Endometrium (tissue), 2 donors: ENCODE measurements around the gene FBLIM1.
"Not testable (repeated sequence)": the region's sequence is repeated elsewhere in the genome, so short reads cannot be mapped to it uniquely, and the experiment has no call there.

Experiments used
- FAIRE-seq: peaks from 2 replicates; lab custom pipeline; 2012; peaks lifted over from hg19 to GRCh38; lab: Jason Lieb, UNC
- donor health status: control.
- donor health status: control.

Gene FBLIM1

DNA sequence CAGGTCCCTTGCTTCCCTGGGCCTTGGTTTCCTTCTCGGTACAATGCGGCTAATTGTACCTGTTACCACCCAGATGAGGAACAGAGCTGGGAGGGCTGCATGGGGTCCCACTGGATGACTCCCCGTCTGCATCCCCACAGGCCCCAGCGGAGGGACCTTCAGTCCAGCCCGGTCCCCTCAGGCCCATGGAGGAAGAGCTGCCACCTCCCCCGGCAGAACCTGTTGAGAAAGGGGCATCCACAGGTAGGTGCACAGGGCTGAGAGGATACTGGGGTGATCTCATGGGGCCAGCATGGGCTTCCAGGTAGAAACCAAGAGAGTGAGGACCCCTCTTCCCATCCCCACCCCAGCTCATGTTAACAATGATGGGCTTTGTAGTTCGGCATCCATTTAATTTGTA is 9.8 kb downstream of the FBLIM1 start:
- no peak for FAIRE-seq

DNA sequence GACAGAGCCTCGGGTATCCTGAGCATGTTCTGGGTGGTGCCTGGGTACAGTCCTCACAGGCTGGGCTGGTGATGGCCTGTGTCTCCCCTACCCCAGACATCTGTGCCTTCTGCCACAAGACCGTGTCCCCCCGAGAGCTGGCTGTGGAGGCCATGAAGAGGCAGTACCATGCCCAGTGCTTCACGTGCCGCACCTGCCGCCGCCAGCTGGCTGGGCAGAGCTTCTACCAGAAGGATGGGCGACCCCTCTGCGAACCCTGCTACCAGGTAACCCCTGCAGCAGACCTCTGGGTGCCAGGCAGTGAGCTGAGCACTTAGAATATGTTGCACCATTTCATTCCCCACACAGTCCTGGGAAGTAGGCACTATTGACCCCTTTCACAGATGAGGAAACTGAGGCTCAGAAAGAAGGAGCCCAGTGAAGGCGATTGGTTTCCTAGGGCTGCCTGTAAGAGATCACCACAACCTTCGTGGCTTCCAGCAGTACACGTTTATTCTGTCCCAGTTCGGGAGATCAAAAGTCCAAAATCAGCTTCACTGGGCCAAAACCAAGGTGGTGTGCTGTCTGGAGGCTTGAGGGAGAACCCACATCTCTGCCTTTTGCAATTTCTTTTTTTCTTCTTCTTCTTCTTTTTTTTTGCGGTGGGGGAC is 11.8 kb downstream of the FBLIM1 start:
- no peak for FAIRE-seq

DNA sequence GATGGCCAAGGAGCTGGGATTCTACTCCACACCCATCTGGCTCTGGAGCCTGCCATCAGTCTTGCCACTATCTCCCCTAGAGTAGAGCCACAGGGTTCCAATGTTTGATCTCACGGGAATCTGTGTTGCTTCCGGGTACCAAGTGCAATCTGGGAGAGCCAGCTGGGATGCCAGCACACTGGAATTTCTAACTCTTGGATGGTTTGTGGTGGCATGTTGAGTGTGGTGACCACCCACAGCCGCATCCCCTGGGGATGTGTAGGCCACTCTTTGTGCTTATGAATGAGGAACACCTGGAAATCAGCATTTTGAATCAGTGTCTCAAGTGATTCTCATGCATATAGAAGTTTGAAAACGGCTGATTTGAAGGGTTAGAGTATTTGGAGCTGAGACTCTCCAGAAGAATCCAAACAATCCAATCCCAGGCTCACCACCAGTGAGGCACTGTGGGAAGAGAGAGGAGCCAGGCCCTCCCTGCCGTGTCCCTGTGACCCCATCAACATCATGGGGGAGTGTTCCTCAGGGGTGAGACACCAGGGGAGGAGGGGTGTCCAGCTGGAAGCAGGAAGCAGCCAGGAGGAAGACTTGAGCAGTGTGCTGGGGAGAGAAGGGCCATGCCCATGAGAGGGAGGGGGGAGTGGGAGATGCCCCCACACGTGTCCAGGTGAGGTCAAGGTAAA is 13.4 kb downstream of the FBLIM1 start:
- no peak for FAIRE-seq

DNA sequence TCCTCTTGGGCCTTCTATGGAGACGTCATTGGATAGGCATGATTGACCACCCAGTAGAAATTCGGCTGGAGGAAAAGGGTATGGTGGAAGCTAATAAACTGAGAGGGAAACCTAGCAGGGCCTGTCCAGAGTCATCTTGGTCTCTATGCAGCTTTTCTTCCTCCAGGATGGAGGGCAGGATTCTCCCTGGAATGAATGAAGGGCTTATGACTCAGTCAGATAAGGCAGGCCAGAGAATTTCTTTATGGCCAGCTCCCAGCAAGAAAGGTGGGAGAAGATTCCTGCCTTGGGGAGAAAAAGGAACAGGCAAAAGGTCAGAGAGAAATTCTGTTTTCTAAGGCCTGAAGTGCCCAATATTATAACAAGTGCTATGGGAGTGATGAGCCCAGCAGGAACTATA is 17.1 kb downstream of the FBLIM1 start:
- FAIRE-seq: no peak

DNA sequence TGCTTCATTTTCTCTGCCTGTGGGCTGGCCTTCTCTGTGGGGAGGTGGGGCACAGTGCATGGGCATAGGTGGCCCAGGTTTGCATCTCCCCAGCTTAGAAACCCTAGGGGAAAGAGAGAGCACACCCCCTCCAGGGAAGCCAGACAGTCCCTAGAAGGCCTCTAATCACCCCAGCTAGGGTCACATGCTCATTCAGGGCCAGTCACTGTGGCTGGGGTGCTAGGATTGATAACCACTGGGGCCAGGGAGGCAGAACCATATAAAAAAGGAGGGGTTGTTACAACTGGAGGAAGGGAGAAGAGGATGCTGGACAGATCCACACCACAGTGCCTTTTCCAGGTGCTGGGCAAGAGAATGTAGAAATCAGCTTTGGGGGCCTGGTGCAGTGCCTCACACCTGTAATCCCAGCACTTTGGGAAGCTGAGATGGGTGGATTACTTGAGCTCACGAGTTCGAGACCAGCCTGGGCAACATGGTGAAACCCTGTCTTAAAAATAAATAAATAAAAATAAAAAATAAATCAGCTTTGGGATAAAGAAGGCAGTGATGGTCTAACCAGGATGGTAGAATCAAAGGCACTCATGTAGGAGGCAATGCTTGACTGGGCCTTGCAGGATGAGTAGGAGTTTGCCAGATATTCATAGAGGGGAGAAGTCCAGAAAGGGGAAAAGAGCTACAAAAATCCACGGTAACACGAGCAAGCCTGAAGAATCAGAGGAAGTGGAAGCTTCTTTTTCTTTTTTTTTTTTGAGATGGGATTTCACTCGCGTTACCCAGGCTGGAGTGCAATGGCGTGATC is 19.5 kb downstream of the FBLIM1 start:
- no peak for FAIRE-seq

DNA sequence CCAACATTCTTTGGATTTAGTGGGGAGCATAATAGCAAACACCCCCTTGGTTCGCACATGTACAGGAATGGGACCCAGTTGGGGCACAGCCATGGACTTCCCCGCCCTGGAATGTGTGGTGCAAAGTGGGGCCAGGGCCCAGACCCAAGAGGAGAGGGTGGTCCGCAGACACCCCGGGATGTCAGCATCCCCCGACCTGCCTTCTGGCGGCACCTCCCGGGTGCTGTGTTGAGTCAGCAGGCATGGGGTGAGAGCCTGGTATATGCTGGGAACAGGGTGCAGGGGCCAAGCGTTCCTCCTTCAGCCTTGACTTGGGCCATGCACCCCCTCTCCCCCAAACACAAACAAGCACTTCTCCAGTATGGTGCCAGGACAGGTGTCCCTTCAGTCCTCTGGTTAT is 27.1 kb downstream of the FBLIM1 start:
- no peak for FAIRE-seq

DNA sequence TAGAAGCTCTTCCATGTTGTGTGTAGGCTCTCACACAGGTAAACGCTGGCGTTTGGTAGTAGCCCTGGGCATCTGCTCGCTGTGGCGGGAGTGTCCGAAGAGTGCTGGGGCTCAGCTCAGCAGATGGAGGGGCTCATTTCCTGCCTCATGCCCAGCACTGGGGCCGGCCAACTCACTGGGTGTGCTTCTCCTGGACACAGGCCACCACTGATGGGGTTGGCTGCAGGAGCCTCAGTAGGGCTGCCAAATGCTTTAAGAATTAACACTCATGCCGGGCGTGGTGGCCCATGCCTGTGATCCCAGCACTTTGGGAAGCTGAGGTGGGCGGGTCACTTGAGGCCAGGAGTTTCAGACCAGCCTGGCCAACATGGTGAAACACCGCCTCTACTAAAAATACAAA is 28.0 kb downstream of the FBLIM1 start:
- no peak for FAIRE-seq

DNA sequence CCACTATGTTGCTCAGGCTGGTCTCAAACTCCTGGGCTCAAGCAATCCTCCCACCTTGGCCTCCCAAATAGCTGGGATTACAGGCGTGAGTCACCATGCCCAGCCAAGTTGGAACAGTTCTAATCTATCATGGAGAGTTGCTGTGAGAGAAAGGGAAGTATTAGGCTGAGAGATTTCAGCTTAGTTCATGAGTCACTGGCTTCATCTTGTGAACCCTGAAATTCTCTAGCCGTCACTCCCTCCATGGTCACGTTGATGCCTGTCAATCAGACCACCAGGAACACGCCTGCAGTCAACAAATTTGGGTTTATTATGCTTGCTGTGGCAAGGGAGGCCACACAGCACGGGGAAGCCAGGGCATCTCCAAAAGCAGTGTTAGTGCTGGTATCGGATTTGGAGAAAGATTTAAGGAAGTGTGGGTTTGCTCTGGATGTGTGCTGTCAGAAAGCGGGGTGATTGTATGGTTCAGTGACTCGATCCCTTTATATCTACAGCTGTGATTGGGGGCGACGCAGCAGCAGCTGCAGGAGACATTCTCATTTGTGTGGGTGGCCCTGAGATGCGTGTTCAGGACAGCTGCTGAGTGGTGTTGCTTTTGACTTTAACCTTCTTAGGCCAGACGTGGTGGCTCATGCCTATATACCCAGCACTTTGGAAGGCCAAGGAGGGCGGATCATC is 30.2 kb downstream of the FBLIM1 start:
- FAIRE-seq: no peak

DNA sequence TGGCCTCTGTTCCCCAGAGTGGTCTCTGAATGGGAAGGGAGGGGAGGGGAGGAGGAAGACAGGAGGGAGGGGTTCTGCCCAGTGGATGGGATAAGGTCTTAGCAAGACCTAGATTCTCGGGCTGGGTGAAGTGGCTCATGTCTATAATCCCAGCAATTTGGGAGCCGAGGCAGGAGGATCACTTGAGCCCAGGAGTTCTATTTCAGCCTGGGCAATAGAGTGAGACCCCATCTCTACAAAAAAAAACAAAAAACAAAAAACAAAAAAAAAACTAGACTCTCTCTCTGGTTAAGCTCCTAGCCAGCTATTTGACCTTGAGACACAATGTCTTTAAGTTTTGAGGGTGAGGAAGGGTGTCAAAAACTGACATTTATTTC is 37.5 kb downstream of the FBLIM1 start:
- no peak for FAIRE-seq

DNA sequence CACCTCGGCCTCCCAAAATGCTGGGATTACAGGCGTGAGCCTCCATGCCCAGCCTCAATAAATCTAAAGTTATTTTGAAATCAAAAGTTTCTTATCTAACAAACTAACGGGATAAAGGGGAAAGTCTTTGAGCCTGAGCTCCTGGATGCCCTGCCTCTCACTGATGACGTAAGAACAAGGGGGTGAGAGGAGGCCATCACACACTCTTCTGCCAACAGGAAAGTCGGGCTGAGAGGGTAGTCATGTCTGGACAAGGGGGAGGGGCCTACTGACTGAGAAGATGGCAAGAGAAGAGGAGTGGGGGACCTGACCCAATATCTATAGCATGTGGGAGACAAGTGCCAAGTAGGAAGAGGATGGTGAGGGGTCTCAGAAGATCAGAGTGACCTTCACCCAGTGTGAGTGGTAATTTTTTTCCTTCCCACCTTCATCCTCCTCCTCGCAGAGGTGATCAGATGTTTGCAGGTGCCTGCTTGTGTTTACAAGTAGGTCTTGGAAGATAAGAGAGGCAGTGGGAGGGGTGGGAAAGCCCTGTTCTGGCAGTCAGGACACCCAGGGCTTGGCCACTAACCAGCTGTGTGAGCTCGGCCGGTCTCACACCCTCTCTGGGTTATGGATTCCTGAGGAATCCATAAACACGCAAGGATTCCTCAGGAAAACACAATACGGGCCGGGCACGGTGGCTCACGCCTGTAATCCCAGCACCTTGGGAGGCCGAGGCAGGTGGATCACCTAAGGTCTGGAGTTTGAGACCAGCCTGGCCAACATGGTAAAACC is 39.2 kb downstream of the FBLIM1 start:
- no peak for FAIRE-seq

DNA sequence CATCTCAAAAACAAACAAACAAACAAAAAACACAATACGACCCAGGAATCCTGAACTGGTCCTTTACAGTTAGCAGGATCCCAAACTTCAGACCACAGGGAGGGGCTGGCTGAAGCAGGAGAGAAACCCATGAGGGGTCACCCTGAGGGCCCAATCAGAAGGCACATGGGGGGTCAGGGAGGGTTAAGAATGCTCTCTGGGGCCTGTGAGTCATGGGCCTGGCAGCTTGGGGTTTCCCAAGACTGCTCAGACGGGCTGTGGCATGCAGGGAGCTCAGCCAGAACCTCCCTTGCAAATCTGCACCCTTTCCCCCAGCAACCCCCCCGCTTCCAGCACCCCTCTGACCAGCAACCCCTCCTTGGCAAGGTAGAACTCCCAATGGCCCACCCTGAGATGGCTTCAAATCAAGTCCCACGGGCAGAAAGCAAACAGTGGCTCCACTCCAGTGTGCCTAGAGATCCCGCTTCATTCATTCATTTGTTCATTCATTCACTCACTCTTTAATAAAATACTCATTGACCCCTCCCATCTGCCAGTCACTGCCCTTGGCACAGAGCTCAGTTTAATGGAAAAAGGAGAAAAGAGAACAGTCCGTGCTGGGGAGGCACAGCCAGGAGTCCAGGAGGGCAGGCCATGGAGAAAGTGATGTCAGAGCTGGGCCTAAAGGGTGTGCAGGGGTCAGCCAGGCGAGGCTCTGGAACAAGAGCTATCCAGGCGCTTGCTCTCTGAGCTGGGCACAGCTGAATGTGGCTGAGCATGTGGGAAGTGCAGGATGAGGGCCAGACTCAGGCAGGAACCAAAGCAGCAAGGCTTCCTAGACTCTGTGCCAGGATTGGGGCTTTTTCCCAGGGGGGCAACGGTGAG is 40.6 kb downstream of the FBLIM1 start:
- no peak for FAIRE-seq

DNA sequence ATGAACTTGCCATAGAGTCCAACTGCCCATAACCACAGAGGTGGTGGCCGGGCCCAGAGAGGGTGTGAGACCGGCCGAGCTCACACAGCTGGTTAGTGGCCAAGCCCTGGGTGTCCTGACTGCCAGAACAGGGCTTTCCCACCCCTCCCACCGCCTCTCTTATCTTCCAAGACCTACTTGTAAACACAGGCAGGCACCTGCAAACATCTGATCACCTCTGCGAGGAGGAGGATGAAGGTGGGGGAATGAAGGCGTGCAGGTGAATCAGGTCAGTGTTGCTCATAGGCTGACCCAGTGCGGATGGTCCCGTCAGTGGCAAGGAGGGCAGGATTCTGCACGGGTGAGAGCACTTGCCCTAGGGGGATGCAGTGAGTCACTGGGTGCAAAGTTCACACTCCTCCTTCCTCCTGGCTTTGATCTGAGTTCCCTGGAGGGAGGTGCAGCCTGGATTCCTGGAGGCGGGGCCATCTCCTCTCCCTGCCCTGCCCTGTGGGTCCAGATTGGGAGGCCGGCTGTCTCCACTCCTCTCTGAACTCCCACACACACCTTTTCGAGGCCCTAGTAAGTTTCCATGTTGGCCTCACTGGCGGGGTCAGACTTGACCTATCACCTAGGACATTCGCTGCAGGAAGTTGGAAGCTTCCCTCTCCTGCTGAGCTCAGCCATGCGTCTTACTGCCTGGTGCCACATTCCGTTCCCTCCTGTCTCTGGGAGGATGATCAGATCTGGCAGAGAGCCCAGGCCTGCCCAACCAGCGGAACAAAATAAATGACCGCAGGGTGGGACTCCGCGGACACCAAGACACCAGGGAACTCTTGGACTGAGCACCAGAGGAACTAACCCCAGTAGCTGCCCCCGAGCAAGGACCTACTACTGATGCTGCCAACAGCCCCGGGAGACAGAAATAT is 41.6 kb downstream of the FBLIM1 start:
- FAIRE-seq: no peak

DNA sequence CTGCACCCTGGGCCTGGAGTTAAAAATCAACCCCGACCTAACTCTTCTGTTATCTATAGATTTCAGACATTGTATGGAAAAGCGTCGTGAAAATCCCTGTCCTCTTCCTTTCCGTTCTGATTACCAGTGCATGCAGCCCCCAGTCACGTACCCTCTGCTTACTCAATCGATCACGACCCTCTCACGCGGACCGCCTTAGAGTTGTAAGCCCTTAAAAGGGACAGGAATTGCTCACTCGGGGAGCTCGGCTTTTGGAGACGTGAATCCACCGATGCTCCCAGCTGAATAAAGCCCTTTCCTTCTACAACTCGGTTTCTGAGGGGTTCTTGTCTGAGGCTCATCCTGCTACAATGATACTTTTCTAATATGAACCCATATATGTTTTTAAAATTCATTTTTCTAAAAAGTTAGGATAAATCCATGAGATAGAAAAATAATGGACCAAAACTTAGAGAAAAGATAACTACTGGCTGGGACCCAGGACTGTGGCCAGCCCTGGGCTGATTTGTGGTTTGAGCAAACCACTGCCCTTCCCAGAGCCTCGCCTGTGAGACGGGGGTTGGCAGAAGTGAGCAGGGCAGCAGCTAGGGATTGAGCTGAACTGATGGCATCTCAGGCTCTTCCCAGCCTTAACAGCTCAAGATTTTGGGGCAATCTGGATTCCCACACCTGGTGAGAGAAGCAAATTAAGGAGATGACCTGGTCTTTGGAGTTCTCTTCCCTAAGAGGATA is 43.8 kb downstream of the FBLIM1 start:
- FAIRE-seq: no peak

DNA sequence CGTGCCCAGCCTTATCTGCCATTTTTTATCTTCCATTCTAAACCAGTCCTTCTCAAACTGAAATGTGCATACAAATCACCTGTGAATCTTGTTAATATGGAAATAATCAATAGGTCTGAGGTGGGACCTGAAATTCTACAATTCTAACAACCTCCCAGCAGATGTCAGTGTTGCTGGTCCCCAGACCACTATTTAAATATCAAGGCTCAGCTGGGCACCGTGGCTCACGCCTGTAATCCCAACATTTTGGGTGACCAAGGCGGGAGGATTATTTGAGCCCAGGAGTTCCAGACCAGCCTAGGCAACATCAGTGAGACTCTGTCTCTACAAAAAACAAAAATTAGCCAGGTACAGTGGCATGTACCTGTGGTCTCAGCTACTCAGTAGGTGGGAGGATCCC is 44.8 kb downstream of the FBLIM1 start:
- FAIRE-seq: no peak

DNA sequence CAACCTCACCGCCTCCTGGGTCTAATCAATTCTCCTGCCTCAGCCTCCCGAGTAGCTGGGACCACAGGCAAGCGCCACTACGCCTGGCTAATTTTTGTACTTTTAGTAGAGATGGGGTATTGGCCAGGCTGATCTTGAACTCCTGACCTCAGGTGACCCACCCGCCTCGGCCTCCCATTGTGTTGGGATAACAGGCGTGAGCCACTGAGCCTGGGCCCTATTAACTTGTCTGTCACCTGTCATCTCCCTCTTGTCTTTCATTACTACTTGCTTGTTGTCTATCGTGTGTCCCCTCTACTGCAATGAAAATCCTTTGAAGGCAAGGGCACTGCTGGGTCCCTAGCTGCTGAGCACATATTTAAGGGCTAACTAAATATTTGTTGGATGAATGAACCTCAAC is 45.5 kb downstream of the FBLIM1 start:
- no peak for FAIRE-seq

DNA sequence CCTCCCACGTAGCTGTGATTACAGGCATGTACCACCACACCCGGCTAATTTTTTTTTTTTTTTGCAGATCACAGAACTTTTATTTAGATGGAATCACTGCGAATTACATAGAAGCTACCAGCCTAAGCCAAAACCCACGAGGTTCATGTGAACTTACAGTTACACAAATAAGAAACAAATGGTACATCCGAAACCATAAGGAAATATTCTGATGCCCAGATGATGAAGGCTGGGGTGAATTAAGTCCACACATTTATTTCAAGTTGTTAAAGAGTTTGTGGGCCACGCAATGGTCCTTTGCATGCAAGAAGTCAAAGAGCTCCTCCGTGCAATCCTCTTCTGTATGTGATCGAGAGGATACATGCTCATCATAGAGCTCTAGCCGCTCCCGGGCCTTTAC is 48.5 kb downstream of the FBLIM1 start:
- FAIRE-seq: no peak

DNA sequence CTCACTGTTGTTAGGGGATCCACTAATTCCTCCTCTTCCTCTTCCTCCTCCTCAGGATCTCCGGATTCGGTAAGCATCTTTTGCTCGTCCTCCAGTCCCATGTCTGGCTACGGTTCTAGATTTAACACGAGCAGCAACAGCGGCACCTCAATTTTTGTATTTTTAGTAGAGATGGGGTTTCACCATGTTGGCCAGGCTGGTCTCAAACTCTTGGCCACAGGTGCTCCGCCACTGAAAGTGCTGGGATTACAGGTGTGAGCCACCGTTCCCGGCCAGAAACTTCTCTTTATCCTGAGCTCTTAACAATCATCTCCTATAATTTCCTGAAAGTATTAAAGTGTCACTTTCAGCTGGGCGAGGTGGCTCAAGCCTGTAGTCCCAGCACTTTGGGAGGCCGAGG is 49.0 kb downstream of the FBLIM1 start, which contains the start of gene UQCRHL:
Gene UQCRHL, minus strand, starts transcription at position 101 of the 400 bp plus-strand sequence. Its CDS starts 0 bp downstream, at position 101.
- not testable (repeated sequence) for FAIRE-seq

DNA sequence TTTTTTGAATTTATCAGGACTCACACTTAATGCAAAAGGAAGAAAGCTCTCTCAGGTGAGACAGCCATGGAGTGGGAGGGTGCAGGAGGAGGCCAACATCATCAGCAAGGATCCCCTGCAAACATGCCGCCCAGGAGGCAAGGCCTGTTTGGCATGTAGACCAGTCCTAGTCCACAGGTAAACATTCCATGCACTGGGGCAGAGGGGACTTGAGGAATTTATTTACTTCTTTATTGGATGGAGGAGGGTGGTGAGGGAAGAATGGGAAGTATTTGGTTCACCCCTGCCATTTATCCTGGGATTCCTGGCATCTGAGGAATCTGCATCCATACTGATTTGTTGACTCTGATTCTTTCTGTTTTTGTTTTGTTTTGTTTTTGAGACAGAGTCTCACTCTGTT is 50.4 kb downstream of the FBLIM1 start:
- FAIRE-seq: no peak

DNA sequence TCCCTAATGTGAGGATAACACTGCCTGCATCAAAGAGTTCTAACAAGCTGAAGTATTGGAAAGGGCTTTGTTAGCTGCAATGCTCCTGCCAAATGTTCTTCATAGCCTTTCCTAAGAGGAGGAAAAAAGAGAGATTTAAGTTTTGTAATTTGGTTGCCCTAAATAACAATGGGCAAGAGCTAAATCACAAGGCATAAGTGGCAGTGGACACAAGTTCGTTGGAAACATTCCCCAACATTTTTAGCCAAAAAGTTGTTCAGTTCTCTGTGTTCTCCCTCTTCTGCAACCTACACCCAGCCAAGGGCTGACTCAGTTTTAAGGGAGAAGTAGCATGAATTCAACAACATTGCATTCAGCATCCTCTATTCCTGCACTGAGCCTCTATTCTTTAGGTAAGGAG is 51.5 kb downstream of the FBLIM1 start:
- no peak for FAIRE-seq
